HuH-7.5 (cell line): ENCODE results near the gene KRTAP13-2.

ENCODE experiments used
- DNase-seq: peaks from one replicate; pipeline ENCODE4 v3.0.0; 2011; ENCODE audit warnings: low spot score

KRTAP13-2 gene, protein sequence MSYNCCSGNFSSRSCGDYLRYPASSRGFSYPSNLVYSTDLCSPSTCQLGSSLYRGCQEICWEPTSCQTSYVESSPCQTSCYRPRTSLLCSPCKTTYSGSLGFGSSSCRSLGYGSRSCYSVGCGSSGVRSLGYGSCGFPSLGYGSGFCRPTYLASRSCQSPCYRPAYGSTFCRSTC

DNA sequence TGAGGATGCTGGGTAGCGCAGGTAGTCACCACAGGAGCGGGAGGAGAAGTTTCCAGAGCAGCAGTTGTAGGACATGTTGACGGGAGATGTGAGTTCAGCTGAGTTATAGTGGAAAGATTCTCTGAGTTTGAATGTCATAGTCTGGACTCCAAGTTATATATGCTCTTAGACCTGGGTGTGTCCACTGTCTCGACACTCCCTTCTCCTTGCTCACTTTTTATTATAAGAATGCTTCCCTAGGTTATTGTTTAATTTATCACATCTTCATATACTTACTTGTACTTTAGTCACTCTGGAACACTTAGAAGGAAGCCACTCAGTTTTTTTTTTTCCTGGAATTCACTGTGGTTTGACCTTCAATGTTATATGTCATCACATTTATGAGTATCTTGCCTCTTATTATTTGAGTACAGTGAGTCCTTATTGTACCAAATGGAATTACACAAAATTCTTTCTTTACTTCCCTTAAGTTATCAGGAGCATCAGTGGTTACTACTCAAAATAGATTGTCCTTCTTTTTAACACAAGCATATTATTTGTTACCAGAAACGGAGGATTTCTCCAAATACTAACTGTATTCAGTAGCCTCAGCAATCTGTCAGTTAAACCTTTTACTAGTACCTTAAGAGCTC lies at the start of gene KRTAP13-2:
TSS of gene KRTAP13-2 (minus strand) at position 133 of the 632 bp plus-strand sequence. CDS start at position 75, 58 bp downstream.
- no peak for DNase-seq

DNA sequence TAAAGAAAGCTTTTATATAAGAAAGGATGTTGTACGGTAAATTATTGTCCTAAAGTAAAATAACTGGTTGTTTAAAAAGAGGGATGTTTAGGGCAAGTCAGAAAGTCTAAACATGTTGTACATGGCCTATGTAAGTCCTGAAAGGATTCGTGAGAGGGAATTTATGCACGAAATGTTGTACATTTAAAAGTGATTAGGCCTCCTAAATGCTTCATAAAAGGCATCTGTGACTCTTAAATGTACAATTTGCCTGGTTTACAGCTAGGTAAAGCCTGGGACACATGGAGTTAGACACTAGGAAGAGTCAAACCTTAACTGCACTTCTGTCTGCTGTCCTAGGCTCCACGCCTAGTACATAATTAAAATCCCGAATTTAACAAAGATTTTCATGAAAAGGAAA lies 43.9 kb upstream of the KRTAP13-2 start:
- DNase-seq: no peak

- DNase-seq: peak; percentile 13
These were observed 36.9 kb upstream of the KRTAP13-2 start for GRCh38 chr21:30408782-30409494.

DNA sequence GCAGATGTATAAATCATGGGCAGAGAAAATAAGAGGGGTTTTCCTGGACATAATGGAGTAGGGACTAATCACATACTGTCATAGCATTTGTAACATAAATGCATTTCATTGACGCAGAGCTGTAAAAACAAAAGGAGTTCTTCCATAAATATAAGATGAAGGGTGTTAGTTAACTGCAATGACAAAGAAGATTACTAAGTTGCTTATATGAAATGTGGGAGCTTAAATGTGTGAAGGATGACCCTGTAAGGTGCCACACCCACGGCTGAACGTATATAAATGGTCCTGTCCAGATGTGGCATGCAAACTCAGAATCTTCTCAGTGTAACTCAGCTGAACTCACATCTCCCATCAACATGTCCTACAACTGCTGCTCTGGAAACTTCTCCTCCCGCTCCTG lies 23.7 kb upstream of the KRTAP13-2 start, which contains the start of gene KRTAP13-1:
TSS of gene KRTAP13-1 (plus strand) at position 301 of the 400 bp plus-strand sequence. CDS start at position 357, 56 bp downstream.
- no peak for DNase-seq

DNA sequence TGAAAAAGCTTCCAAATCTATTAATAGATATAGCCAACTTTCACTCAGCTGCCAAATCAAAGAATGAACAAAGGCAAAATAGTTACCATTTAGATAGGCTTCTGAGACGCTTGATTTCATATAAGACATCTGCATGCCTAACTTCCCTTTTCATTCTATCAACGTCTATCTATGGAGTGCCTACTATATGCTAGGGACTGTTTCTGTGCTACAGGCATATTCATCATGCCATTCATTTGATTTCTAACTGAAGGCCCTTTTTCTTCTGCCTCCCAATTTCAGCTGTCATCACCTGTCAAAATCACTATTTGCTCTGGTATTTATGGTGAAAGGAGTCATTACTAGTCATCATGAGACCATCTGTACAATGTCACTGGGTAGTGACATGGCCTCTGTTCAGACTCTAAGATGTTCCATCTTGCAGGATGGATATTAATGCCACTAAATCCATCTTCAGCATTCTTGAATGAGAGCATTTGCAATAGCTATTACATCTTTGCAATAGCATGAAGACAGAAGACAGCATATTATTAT lies 19.5 kb upstream of the KRTAP13-2 start:
- DNase-seq: no peak

DNA sequence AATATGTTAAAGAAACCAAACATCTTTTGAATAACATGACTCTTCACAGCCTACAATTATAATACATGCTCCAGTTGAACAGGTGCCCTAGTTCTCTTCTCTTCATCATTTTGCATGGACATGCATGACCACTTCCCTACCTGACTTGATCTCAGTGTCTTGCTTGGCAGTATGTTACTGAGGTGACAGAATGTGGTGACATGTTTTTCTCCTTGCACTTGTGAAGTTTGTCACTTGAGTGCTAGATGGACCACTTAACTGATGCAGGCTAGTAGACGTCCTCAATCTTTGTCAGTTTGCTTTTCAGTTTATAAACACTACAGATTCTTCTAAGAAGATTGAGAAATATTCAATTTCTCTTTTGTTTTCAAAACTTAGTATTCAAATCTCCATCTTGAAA lies 10.1 kb upstream of the KRTAP13-2 start:
- DNase-seq: no peak

DNA sequence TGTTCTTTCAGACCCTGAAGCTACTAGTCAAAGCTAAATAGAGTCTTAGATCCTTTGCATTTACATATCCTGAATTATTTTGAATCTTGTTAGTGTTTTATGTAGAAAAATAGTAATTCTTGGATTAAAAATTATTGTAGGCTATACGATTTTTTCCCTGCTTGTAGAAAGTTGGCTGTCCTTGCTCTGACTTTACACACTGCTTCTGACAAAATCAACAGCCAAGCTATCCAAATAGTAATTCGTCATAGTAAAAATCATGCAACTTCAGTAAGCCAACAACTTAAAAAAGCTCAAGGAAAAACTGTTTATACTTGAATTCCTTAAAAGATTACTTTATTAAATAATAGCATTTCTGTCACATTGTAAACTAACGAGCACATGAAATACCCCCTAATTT lies 16.2 kb downstream of the KRTAP13-2 start:
- DNase-seq: no peak

DNA sequence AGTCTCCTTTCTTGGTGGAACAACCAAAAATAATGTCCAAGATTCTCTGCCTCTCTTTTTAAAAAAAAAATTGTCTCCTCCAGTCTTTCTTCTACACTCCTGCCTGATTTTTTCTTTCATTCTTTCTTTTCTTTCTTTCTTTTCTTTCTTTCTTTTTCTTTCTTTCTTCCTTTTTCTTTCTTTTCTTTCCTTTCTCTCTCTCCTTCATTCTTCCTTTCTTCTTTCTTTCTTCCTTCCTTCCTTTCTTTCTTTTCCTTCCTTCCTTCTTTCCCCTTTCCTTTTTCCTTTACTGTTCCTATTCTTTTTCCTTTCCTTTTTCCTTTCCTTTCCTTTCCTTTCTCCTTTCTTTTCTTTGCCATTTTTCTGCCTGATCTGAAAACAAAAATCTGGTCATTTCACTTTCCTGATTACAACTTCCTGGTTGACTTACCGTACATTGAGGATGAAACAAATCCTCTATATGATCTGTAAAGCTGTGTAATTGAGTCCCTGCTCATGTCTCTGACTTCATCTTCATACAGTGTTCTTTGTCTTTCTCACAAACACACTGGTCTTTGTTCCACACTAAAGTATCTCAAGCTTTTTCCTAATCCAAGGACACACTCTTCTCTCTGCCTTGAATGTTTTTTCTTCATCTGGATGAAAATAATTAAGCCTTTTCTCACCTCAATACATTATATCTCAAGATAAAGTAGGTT lies 17.6 kb downstream of the KRTAP13-2 start:
- no peak for DNase-seq

DNA sequence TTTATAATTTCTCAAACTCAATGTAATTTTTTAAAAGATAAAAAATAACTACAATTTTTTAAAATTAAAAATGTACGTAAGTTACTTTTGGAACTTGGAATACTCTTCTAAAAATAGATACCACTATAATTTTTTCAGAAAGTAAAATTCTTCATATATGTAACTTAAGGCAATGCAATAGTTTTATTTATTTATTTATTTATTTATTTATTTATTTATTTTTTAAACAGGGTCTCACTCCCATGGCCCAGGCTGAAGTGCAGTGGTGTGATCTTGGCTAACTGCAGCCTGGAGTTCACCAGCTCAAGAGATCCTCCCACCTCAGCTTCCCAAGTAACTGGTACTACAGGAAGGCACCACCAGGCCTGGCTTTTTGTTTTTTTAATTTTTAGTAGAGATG lies 20.5 kb downstream of the KRTAP13-2 start:
- DNase-seq: no peak

DNA sequence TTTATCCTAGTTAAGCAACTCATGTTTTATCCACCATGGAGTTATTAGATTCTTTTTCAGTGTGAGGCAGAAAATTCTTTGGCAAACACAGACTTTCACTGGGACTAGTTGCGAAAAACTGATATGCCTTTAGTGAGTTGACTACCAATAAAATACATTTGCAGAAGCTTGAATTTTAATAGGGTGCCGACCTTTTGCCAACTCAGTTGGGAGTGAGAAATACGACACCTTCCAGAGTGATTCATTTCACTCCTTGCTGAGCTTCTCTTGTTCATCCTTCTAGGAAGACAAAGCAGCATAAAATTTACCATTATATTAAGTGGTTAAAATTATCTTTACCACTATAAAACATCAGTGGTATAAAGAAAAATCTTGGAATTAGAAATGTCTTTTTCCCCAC lies 22.5 kb downstream of the KRTAP13-2 start:
- no peak for DNase-seq

GRCh38 chr21:30348506-30348905 lies 23.6 kb downstream of the KRTAP13-2 start, which contains the start of gene KRTAP23-1:
Gene KRTAP23-1, minus strand, starts transcription at chr21:30348606. Its CDS starts 0 bp downstream, at chr21:30348606.
- DNase-seq: no peak

DNA sequence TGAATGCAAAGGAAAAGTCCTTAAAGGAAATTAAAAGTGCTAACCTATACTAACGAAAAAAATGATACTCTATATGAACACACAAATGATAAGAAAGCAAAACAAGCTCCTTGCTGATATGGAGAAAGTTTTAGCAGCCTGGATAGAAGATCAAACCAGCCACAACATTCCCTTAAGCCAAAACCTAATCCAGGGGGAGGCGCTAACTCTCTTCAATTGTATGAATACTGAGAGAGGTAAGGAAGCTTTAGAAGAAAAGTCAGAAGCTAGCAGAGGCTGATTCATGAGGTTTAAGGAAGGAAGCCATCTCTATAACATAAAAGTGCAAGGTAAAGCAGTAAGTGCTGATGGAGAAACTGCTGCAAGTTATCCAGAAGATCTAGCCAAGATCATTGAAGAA lies 27.1 kb downstream of the KRTAP13-2 start:
- no peak for DNase-seq

DNA sequence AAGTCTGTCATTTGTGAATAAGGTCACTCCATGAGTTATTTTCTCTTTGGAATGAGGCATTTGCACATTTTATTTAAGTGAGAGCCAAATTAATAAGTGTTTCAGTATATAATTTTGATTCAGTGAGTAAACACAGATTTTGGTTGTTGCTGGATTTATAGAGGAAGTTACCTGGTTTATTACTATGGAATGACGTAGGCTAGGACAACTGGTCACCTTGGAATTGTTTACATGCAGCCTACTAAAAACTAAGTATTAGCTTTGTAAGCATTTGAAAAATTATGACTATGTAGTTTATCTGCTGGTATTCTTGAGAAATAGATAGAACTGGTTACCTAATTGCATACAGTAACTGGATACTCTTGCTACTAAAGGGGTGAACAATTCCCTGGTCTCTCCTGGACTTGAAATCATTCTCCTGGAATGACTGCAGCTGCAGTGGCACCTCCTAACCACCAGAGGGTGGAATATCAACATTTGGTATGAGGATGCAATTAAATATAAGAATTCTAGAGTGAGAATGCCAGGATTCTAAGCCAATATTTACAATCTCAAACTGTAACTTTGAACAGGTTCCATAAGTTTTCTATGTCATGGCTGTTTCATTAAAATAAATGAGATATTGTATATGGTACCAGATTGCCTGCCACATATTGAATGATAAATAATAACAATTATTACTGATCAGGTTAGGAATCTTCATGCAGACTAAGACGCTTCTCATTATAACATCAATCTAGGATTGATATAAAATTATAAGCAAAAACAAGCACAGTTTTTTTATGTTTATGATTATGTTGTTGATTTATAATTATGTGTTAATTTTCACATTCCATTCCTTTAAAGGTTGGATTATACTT lies 31.1 kb downstream of the KRTAP13-2 start:
- peak; percentile 4 for DNase-seq

- DNase-seq: no peak
These were observed 33.4 kb downstream of the KRTAP13-2 start for GRCh38 chr21:30338717-30339116.

DNA sequence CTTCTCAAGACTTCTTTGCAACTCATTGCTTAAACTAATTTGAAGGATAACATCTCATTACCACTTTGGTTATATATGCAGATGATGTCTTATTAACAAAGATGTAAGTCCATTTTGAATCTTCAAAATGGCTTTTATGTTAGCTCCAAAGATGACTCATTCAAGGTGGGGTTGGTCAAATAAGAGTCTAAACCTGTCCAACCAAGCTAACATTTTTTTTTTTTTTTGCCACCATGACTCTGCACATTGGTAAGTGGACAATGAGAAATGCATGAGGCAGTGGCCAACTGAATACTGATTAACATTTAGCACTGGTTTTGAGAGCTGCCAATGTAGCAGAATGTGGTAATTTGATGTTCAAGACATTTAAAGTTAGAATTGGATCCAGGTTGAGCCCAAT lies 34.3 kb downstream of the KRTAP13-2 start:
- no peak for DNase-seq

DNA sequence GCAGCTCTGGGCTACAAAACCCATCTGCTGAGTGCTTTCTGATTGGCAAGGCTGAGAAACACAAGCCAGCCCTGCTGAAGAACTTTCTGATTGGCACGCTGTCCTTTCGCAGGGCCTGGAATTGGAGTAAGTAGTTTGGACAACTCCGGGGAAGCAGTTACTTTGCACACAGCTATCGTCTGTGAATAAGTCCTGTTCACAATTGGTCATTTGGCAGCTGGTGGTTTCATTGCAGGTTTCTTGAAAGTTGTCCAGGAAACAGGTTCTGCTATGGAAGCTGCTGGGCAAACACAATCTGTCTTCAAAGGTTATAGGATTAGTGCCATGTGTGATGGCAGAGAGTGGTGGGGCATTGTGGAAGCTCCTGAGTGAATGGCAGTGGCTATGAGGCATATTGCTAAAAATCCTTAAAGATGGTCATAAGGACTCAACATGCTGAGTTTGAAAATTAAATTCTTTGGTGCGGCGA lies 34.8 kb downstream of the KRTAP13-2 start, which contains the start of gene KRTAP27-1:
TSS of gene KRTAP27-1 (minus strand) at position 419 of the 469 bp plus-strand sequence. CDS start at position 393, 26 bp downstream.
- DNase-seq: no peak

DNA sequence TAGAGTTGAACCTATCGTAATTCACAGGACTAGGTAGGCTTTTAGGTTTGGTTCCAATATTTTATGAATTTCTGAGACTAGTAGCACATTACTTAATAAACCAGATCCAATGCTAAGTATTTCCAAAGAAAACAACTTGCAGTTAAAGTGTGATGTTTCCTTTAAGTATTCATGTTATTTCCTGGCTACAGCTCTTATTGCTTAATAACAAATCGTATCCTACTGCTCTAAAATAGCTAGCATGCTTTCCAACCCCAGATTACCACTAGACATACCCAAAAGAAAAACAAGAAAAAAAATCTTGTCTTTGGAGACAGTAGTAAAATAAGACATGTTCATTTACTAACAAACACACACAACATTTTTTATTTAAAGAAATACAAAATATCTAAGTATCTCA lies 35.5 kb downstream of the KRTAP13-2 start:
- DNase-seq: no peak

DNA sequence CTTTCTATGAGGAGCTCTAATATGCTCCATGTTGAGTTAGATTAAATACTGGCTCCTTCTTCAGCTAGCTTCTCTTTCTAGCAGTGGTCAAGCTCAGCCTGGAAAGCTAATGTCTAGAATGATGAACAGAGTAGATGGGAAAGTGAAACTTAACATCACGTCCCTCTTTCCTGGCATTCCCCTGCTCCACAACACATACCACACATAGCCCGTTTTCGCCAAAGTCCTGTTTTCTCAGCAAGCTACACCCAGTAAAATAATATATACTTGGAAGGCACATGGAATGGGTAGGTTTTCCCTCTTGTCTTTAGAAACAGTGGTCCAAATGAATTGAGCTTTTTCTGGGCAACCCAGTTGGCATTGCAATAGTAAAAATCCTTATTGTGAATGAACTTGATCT lies 38.3 kb downstream of the KRTAP13-2 start:
- no peak for DNase-seq

DNA sequence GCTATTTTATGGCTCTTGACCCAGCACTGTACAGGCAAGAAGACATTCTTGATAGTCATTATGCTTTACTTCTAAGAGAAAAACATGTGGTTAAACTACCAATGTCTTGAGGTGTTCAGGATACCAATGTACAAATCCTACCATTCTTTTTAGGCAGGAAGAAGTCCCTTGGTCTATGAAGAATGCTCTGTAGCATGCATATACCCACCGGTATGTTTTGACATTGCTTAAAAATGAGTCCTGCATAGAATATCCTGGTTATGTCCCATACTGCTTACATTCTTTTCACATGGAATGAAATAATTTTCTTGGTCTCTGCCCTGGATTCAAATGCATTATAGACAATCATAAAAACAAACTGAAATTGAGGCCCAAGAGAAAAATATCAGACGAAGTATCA lies 39.4 kb downstream of the KRTAP13-2 start:
- DNase-seq: no peak

DNA sequence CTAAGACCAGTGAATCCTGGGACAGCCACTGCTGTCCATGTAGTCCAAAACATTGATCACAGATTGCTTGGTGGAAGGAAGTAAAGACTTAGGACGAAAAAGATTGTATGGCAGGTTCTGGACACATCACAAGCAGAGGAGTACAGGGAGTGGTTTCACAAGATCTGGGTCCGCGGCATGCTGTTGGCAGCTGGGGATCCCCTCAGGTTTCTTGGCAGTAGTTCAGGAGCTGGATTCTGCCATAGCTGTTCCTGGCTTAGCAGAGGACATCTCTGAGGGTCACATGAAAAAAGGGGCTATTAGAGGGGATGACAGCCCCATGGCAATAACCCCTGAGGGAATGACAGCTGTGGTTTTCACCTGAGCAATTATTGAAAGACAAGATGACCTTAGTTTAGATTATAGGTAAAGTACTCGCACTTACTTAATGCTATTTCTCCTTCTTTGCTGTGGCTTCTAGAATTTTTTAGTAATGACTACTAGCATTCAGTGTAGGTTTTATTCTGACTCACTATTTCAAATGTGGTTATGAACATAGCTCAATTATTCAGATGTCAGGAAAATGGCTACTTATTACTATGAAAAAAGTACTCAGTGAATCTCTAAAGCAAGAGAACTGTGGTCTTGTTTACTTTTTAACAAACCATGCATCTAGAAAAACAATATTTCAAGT lies 42.7 kb downstream of the KRTAP13-2 start:
- no peak for DNase-seq
